Lower lobe of right lung (tissue), 2 donors: Measurements from ENCODE around the gene GNG7. TPM values are rescaled to one million over a fixed set of nuclear protein-coding genes. Genes with fewer than 3 reads are reported as not detected.

Experiments
- ATAC-seq, 2 donors: fragments of 200-7000 bp; cut with Tn5 transposase; one replicate each; pipeline ENCODE4 v1.9.1; 2020 to 2022; ENCODE audit warnings: mild to moderate bottlenecking in 2 of 2, moderate library complexity in 2 of 2
- DNase-seq: peaks from one replicate; pipeline ENCODE4 v3.0.0-alpha.2; 2020
- H3K27ac ChIP-seq: fragments of 200-600 bp; one replicate; pipeline ENCODE4 v1.8.0; 2022
- H3K27me3 ChIP-seq: fragments of 200-600 bp; one replicate; pipeline ENCODE4 v1.8.0; 2022; ENCODE audit warnings: low read depth
- H3K36me3 ChIP-seq: fragments of 200-600 bp; one replicate; pipeline ENCODE4 v1.8.0; 2022; ENCODE audit warnings: mild to moderate bottlenecking
- H3K4me1 ChIP-seq: fragments of 200-600 bp; one replicate; pipeline ENCODE4 v1.8.0; 2022
- H3K4me3 ChIP-seq: fragments of 200-600 bp; one replicate; pipeline ENCODE4 v1.8.0; 2022; ENCODE audit warnings: mild to moderate bottlenecking
- H3K9me3 ChIP-seq: fragments of 200-600 bp; one replicate; pipeline ENCODE4 v1.8.0; 2022
- intact Hi-C: fragments of 100-400 bp; cut with DNase I; formaldehyde crosslinking; loops from one replicate; pipeline ENCODE4 v1.11.0; 2022
- total RNA-seq: library from RNA; stranded (reverse); fragmentation: NEBNext Ultra II Directional; extraction: Animal tissue kit (Norgen Biotek cat#: 25700); gene quantifications from one replicate; pipeline ENCODE4 v1.2.1, GENCODE V29; 2021
- TF ChIP-seq, protein P1 (sequence below): fragments of 200-600 bp; IDR thresholded peaks from one replicate; pipeline ENCODE4 v1.8.0; 2022; ENCODE audit warnings: antibody characterized with exemption, mild to moderate bottlenecking
- donor health status: DM: no; HTN: yes; CAD: no; lungs with severe emphysema.

The GNG7 gene
- total RNA-seq, 1 donor from 2014 or later, result 6.2 TPM

DNA sequence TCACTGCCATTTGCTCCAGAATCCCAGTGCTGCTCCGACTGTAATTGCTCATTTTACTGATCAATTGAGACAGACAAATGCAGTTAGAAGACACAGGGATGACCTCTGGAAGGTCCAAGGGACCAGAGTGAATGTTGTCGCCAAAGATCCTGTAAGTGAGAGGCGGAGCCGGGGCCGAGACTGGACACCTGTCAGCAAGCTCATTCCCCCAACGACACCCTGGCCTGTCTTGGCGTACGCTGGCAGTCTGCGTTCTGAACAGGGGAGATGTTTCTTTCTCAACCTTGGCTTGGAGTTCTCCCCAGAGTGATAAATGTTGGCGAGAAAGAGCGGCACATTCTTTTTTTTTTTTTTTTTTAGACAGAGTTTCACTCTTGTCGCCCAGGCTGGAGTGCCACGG lies 202.3 kb downstream of the GNG7 start:
- peaks cover 27% of the 10 kb centered on the region for H3K4me1 ChIP-seq
- no peaks in the 10 kb centered on the region for H3K27me3 ChIP-seq
- ATAC-seq (no peak), DNase-seq (no peak)
- no peaks in the 10 kb centered on the region for H3K9me3 ChIP-seq
- TF ChIP-seq, protein P1, sequence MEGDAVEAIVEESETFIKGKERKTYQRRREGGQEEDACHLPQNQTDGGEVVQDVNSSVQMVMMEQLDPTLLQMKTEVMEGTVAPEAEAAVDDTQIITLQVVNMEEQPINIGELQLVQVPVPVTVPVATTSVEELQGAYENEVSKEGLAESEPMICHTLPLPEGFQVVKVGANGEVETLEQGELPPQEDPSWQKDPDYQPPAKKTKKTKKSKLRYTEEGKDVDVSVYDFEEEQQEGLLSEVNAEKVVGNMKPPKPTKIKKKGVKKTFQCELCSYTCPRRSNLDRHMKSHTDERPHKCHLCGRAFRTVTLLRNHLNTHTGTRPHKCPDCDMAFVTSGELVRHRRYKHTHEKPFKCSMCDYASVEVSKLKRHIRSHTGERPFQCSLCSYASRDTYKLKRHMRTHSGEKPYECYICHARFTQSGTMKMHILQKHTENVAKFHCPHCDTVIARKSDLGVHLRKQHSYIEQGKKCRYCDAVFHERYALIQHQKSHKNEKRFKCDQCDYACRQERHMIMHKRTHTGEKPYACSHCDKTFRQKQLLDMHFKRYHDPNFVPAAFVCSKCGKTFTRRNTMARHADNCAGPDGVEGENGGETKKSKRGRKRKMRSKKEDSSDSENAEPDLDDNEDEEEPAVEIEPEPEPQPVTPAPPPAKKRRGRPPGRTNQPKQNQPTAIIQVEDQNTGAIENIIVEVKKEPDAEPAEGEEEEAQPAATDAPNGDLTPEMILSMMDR, result no peak
- intact Hi-C loops, result no loop called here
- H3K4me3 ChIP-seq, result no peak overlapping the region
- no peaks in the 10 kb centered on the region for H3K36me3 ChIP-seq
- H3K27ac ChIP-seq, result no peak overlapping the region

DNA sequence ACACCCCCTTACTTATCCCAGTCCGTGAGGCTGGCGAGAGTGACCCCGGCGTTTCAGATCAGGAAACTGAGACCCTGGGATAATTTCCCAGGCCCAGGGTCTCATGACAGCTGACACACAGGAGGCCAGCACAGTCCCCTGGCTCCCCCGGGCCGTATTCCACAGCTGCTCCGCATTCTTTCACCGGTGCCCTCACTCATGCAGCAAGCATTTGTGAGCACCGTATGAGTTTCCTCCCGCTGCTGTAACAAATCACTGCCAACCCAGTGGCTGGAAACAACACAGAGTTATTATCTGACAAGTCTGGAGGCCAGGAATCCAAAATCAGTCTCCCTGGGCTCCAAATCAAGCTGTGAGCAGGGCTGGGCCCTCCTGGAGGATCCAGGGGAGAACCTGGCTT lies 205.3 kb downstream of the GNG7 start:
- DNase-seq, result no peak
- H3K4me3 ChIP-seq, result no peak overlapping the region
- no peak overlapping the region for H3K27ac ChIP-seq
- intact Hi-C loops, result no loop called here
- no peaks in the 10 kb centered on the region for H3K9me3 ChIP-seq
- TF ChIP-seq, protein P1, result no peak
- no peak for ATAC-seq
- H3K36me3 ChIP-seq, result no peaks in the 10 kb centered on the region
- H3K27me3 ChIP-seq, result no peaks in the 10 kb centered on the region
- H3K4me1 ChIP-seq, result peaks cover 26% of the 10 kb centered on the region

DNA sequence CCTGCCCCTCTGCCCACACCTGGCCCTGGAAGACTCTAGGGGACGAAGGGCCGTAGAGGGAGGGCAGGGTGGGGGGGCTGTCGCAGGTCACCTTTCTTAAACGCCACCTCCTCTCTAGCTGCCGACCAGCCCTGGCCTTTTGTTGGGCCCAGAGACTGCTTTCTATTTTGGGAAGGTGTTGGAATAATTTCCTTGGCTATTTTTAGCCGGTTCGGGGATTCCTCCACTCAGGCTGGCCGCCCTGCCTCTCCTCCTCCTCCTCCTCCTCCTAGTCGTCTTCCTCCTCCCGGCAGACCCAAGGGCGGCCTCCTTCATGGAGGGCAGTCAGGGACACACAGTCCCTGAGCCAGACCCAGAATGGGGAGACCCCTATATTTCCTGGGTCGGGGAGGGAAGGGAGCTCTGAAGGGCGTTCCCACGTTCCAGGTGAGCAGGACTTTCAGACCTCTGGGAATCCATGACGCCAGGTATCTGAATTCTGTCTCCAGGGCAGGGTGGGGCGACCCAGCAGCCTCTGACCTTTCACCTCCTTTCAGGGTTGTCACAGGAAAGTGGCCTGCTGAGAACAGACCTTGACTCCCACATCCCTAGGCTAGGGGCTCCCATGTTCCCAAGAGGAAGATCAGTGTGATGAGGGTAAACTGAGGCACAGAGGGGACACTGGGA lies 206.7 kb downstream of the GNG7 start:
- intact Hi-C loops, result no loop called here
- Histone ChIP-seq H3K9me3 (no peaks in the 10 kb centered on the region), H3K27ac (peak overlapping the region; percentile 90), H3K27me3 (no peaks in the 10 kb centered on the region), H3K36me3 (no peaks in the 10 kb centered on the region), H3K4me3 (peak overlapping the region; percentile 60), H3K4me1 (peaks cover 37% of the 10 kb centered on the region)
- DNase-seq (no peak), ATAC-seq (peak; percentile 17 to 72)
- TF ChIP-seq, protein P1, result no peak

DNA sequence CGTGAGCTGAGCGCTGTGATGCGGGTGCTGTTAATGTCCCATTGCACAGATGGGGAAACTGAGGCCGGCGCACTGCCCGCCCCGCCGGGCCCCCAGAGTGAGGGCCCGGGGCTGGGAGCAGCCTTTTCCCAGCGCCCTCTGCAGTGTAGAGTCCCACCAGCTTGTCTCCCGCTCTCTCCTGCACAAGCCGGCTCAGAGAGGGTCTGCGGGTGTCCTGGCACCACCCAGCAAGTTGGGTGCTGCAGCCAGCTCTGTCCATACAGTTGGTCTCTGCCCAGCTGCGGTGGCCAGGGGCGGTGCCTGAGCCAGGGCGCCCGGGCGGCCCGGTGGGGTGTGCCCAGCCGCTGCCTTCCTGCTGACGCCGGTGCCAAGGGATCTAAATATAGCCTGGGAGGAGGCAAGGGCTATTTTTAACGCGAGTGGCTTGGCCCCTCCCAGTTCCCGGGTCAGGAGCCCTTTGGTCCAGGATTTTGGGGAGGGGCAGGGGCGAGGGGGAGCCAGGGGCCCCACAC lies 207.3 kb downstream of the GNG7 start:
- intact Hi-C loops, result no loop called here
- peak; percentile 92 to 94 for ATAC-seq
- peak overlapping the region; percentile 90 for H3K27ac ChIP-seq
- peaks cover 43% of the 10 kb centered on the region for H3K4me1 ChIP-seq
- DNase-seq, result peak; percentile 92
- peak overlapping the region; percentile 60 for H3K4me3 ChIP-seq
- no peaks in the 10 kb centered on the region for H3K27me3 ChIP-seq
- TF ChIP-seq, protein P1, result no peak
- H3K36me3 ChIP-seq, result no peaks in the 10 kb centered on the region
- H3K9me3 ChIP-seq, result no peaks in the 10 kb centered on the region

DNA sequence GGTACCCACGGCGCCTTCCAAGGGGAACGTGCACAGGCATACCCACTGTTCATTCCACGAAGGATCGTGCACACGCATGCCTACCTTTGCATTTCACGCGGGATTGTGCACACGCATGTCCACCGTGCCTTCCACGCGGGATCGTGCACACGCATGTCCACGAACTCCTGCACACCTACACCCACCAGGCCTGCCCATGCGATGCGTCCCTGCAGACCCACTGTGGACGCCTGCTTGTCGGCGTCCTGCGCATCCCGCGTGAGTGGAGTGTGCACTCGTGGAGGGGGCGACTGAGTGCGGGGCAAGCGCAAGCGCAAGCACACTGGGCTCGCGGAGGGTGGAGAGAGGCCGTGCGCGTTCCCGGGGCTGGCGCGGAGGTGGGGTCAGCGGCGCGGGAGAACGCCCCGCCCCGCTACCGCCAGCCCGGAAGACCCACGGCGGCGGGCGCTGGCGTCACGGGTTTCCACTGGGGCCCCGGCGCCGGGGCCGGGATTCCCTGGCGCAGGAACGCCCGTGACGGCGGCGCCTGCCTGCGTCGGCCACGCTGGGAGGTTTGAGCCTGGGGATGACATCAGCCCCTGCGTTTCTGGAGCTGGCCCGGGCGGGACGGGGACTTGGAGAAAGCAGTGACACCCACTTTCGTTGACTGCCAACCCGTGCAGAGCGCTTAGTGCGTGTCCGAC lies 207.9 kb downstream of the GNG7 start:
- ATAC-seq (peak; percentile 70 to 79), DNase-seq (peak; percentile 83)
- peaks cover 3% of the 10 kb centered on the region for H3K27me3 ChIP-seq
- H3K36me3 ChIP-seq, result no peaks in the 10 kb centered on the region
- H3K4me3 ChIP-seq, result peak overlapping the region; percentile 60
- H3K27ac ChIP-seq, result peak overlapping the region; percentile 90
- no peaks in the 10 kb centered on the region for H3K9me3 ChIP-seq
- peaks cover 49% of the 10 kb centered on the region for H3K4me1 ChIP-seq
- TF ChIP-seq, protein P1, result no peak
- intact Hi-C loops, result no loop called here
